Inflammatory macrophage treated with lipopolysaccharide for 1 hour (primary cell): ENCODE data around the gene FAT1.

ENCODE experiments used
- DNase-seq, 2 donors: peaks; one replicate each; pipeline ENCODE4 v3.0.0-alpha.2; 2020 to 2022

FAT1 gene

GRCh38 chr4:186647821-186648220, 75.8 kb downstream of the FAT1 start:
- no peak for DNase-seq

GRCh38 chr4:186644737-186645261, 78.9 kb downstream of the FAT1 start:
- DNase-seq = no peak

DNA sequence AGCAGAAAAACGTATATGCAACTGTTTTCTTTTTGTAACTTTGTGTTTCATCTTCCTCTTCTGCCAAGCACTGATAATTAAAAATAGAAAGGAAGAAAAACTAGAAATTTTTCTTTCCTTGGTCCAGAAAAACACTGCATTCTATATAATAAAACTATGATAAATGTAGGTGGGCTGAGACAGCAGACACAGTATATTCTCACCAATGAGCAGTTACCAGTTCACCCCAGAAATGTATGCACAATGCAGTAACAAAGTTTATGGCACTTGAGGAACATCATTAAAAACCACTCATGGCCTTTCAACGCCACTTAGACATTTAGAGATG, 79.4 kb downstream of the FAT1 start:
- no peak for DNase-seq

- DNase-seq = no peak
These were observed 80.0 kb downstream of the FAT1 start for GRCh38 chr4:186643501-186644310.

DNA sequence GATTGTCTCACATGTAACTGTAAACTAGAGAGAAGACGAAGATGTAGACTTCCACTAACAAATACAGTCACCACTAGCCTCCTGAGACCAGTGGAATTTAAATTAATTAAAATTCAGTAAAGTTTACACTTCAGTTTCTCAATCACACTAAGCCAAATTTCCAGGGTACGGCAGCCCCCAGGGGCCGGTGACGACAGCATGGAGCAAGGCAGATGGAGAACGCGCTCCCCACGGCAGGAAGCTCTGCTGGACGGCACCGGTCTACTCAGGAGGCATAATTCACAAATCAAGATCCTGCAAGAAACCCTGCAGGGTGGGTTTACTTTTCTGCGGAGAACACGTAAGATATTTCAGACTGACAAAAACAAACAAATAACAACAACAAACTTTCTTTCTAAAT, 80.7 kb downstream of the FAT1 start:
- DNase-seq = no peak

DNA sequence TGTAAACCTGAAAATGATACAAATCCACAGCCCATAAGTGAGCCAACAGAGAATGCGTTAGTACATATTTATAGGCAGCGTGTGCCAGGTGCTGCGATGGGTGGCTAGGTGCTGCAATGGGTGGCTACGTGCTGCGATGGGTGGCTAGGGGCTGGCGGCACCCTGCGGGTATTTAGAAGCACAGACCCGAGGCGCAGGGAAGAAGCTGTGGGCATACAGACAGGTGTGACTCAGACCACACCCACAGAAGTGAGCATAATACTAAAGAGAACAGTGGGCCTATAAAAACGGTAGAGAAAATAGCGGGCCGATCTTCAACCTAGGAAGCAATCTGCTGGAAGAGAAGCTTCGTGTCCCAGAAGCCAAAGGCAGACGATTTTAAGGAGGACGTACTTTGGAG, 81.1 kb downstream of the FAT1 start:
- DNase-seq = no peak

- no peak for DNase-seq
These were observed 89.0 kb downstream of the FAT1 start for GRCh38 chr4:186634591-186635128.

DNA sequence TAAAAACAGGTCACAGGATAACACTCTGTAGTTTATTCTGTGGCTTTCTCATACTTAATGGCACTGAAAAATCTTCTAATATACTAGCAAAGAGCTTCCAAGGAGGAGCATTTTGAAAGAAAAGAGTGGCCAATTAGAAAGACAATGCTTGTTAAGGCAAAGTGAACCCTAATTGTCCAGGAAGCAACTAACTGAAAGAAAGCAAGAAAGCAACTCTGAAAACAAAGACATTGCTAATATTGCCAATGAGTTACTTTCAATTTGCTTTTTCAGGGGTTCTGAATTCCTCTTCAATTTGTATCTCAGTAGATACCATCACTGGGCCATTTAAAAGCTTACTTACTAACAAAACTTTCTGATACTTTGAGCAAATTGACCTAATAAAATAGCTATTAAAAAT, 89.8 kb downstream of the FAT1 start:
- DNase-seq = no peak

GRCh38 chr4:186630128-186630527, 93.5 kb downstream of the FAT1 start:
- no peak for DNase-seq

- no peak for DNase-seq
These were observed 95.5 kb downstream of the FAT1 start for GRCh38 chr4:186628058-186628711.

DNA sequence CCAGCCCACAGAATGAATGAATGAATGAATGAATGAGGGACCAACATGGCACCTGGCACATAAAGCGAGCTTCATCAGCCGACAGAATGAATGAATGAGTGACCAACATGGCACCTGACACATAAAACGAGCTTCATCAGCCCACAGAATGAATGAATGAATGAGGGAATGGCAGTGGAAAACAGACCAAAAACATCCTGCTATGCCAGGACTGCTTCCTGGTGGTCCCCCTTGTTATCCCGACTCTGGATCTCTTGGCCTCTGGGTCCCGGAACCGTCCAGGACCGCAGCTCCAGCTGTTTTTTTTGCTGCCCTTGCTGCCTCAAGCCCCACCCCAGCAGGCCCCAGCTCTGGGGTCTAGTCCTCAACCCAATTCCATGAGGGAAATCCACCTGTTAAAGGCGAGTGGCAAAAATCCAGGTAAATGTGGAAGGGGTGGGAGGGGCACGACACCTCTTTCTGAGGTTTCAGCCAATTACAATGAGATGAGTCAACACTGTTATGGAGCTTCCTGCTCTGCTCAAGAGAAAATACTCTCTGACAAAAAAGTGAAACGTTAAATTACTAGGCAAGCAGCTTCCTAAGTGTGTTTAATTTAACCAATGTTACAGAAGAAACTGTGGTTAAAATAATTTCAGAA, 96.3 kb downstream of the FAT1 start:
- DNase-seq = no peak

DNA sequence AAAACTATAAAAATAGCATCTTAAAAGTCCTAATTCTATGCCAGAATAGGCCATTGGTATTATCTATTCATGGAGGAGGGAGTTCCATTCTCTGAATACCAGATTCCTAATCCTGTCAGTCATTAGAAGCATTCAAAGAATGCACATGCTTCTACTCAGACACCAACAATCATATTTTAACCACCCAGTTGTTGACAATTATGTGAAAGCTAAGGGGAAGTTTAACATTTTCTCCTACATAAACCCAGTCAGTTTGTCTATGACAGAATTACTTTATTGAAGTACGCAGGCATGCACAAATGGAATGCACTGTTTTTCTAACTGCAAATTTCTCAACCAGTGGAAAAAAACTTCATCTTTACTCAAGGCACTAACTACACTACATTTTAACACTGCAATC, 98.7 kb downstream of the FAT1 start:
- no peak for DNase-seq

- DNase-seq = no peak
These were observed 100.1 kb downstream of the FAT1 start for GRCh38 chr4:186623546-186623945.

GRCh38 chr4:186622788-186623464, 100.7 kb downstream of the FAT1 start:
- no peak for DNase-seq

GRCh38 chr4:186621959-186622553, 101.6 kb downstream of the FAT1 start:
- no peak for DNase-seq

GRCh38 chr4:186619088-186619487, 104.6 kb downstream of the FAT1 start:
- DNase-seq = no peak

DNA sequence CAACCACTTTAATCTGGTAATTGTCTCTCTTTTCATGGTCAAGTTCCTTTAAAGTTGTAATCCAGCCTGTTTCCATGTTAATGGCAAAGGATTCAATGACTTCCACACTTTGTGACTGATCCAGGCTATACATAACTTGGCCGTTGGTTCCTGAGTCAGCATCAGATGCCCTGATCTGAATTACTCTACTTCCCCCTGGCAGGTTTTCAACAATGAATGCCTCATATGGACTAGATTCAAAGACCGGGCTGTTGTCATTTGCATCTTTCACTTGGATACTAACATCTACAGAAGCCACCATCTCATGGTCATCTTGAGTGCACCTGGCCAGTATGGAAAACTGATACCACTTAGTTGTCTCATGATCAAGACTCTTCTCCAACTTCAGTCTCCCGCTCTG, 105.7 kb downstream of the FAT1 start:
- no peak for DNase-seq

GRCh38 chr4:186607490-186607889, 116.2 kb downstream of the FAT1 start:
- no peak for DNase-seq

GRCh38 chr4:186606591-186606992, 117.1 kb downstream of the FAT1 start:
- no peak for DNase-seq

DNA sequence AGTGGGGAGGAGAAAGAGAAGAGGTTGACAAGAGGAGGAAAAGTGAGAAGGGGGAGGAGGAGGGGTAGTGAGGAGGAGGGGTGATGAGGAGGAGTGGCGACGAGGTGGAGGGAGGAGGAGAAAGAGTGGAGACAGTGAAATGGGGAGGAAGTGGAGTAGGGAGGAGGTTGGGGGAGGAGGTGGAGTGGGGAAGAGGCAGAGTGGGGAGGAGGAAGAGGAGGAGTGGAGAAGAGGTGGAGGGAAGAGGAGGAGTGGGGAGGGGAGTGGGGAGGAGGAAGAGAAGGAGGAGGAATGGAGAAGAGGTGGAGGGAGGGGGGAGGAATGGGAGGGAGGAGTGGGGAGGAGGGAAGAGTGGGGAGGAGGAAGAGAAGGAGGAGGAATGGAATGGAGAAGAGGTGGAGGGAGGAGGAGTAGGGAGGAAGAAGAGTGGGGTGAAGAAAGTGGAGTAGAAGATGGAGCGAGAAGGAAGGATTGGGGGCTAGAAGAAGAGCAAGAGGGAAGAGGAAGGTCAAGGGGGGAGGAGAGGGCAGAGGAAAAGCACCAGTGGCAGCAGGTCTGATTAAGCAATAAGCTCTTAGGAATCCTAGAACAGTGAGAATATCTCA, 118.3 kb downstream of the FAT1 start:
- no peak for DNase-seq

DNA sequence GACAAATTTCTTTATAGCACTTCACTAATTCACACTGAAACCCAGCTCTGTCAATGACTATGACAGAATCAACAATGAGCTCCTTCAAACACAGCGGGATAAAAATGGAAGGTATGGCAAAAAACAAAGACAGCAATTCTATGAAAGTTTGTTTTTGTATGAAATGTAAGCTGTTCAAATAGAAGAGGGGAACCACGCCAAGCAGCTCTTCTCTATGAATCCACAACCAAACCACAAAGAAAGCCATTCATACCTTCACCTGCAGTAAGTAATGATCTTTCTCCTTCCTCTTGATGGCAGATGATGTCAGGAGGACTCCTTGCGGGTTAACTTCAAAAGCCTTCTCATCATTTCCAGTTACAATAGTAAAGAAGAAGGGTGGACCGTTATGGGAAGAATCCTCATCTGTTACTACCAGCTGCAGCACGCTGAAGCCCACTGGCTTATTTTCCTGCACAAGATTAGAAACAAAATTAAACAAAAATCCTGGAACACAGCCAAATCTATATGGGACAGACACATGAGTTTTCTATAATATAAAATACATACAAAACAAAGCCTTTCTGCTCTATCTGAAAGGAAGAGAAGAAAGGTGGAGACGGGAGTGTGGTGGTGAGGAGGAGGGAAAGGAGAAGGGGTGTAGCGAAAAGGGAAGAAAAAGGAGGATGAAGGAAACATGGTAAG, 119.4 kb downstream of the FAT1 start:
- DNase-seq = no peak

DNA sequence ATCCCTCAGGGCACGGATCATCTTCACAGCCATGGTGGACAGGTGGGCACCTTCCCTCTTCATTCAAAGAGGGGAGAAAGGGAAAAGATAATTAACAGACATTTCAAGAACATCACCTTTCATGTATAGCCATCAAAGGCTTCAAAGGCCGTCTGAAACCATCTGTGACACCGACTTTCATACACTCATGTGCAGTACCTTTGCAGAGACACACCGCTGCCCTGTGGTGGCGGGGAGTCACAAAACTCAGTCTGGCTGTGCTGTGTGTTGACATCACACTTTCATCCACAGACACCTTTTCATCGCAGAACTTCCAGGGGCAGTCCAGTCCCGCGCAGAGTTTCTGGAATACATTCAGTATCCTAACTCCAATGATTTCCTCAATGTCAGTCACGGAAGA, 120.7 kb downstream of the FAT1 start:
- DNase-seq = no peak
